CD4-positive, alpha-beta memory T cell (primary cell): ENCODE measurements around the gene LGR5. TPM values are rescaled to one million over a fixed set of nuclear protein-coding genes. Genes with fewer than 3 reads are reported as not detected.

Experiments used
- CTCF ChIA-PET: fragments of 350-600 bp; sonication (Branson Sonifier 250); formaldehyde crosslinking; loops from one replicate; lab custom pipeline; 2021; ENCODE audit warnings: inconsistent platforms; ENCODE audit not compliant: partially characterized antibody; lab: Charles Lee
- POLR2A ChIA-PET: fragments of 350-600 bp; sonication (Branson Sonifier 250); formaldehyde crosslinking; loops from one replicate; lab custom pipeline; 2021; ENCODE audit not compliant: partially characterized antibody; lab: Charles Lee
- DNase-seq, 5 donors: peaks; one replicate each; pipeline versions ENCODE4 v3.0.0 to v3.0.0-alpha.2; 2020 to 2022; ENCODE audit warnings: mixed read lengths in 1 of 5
- H3K27ac ChIP-seq: one replicate; pipeline ENCODE4 v1.7.0; 2013; ENCODE audit warnings: low read depth, low read length
- H3K27me3 ChIP-seq: 2 replicates; pipeline ENCODE4 v1.7.0; 2013; ENCODE audit warnings: mild to moderate bottlenecking, low read length, moderate library complexity; ENCODE audit not compliant: insufficient read depth
- H3K36me3 ChIP-seq: 2 replicates; pipeline ENCODE4 v1.7.0; 2013; ENCODE audit warnings: mild to moderate bottlenecking, low read length, moderate library complexity; ENCODE audit not compliant: insufficient read depth
- H3K4me1 ChIP-seq: 2 replicates; pipeline ENCODE4 v1.7.0; 2013; ENCODE audit warnings: mild to moderate bottlenecking, low read length, moderate library complexity; ENCODE audit not compliant: insufficient read depth
- H3K4me3 ChIP-seq, 2 donors: one replicate each; pipeline ENCODE4 v1.7.0; 2013; ENCODE audit warnings: low read length in 2 of 2, mild to moderate bottlenecking in 1 of 2
- H3K9me3 ChIP-seq, 2 donors: one replicate each; pipeline ENCODE4 v1.7.0; 2013; ENCODE audit warnings: low read length in 2 of 2, control low read depth in 1 of 2; ENCODE audit not compliant: control insufficient read depth in 1 of 2
- H3K27ac Mint-ChIP-seq, 7 donors: one replicate each; pipeline ENCODE4 v1.8.0; 2020 to 2021; ENCODE audit warnings: mixed read lengths in 7 of 7, mild to moderate bottlenecking in 6 of 7, inconsistent platforms in 3 of 7, moderate library complexity in 3 of 7
- H3K27me3 Mint-ChIP-seq, 2 donors: one replicate each; pipeline ENCODE4 v1.8.0; 2020 to 2021; ENCODE audit warnings: mixed read lengths in 2 of 2
- H3K36me3 Mint-ChIP-seq, 2 donors: one replicate each; pipeline ENCODE4 v1.8.0; 2020 to 2021; ENCODE audit warnings: mixed read lengths in 2 of 2, inconsistent platforms in 1 of 2, mild to moderate bottlenecking in 1 of 2
- H3K4me1 Mint-ChIP-seq, 4 donors: one replicate each; pipeline ENCODE4 v1.8.0; 2020 to 2021; ENCODE audit warnings: mixed read lengths in 4 of 4, mild to moderate bottlenecking in 1 of 4
- H3K4me3 Mint-ChIP-seq, 8 donors: one replicate each; pipeline ENCODE4 v1.8.0; 2020 to 2021; ENCODE audit warnings: mixed read lengths in 8 of 8, mild to moderate bottlenecking in 7 of 8, moderate library complexity in 6 of 8, inconsistent platforms in 3 of 8
- H3K9me3 Mint-ChIP-seq, 8 donors: one replicate each; pipeline ENCODE4 v1.8.0; 2020 to 2021; ENCODE audit warnings: mixed read lengths in 8 of 8, mild to moderate bottlenecking in 5 of 8, inconsistent platforms in 3 of 8, moderate library complexity in 1 of 8
- intact Hi-C: fragments of 100-400 bp; cut with micrococcal nuclease; formaldehyde crosslinking; loops from one replicate; pipeline ENCODE4 v1.15.1; 2023
- polyA plus RNA-seq, 2 donors: library from polyadenylated mRNA; unstranded; fragments of 300-500 nt; fragmentation: Illumina TruSeq; gene quantifications; one replicate each; pipeline ENCODE4 v1.2.3, GENCODE V29; 2021
- total RNA-seq, 2 experiments: library from RNA; stranded (reverse); gene quantifications; one replicate each; pipeline ENCODE4 v1.2.3, GENCODE V29; 2021

LGR5 gene
- total and polyA plus RNA-seq, 4 experiments from 2014 or later: not detected

DNA sequence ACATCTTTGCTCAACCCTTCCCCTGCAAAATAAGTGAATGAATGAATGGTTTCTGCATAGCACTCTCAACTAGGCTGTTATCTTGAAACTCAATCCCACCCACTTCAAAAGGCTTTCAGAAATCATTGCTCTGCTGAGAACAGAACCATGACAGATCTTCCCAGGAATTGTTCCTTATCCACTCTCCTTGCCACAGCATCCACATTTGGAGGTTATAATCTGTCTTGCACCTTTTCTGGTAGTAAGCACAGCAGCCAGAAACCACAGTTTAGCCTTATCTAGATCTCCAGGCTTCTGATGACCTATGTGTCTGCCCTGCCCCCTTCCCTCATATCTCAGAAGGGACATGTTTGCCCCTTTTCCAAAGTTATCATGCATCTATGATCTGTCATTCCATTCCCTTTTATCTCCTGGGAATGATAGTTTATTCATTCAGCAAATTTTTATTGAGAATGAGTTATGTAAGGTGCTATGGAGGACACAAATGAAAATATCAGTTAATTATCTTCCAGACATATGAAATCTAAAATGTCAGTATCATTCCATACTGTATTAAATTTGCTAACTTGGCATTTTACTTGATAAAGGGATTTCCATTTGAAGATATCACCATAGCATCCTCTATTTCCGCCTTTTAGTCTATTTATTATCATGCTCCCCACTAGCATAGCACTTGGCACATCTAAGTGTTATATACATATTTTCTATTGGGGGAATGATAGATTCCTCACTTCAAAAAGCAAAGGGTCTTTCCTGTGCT, 21.4 kb downstream of the LGR5 start:
- no peaks in the 10 kb centered on the region for H3K9me3 ChIP-seq
- intact Hi-C loops: no loop called here
- H3K9me3 Mint-ChIP-seq: no peaks in the 10 kb centered on the region
- DNase-seq: no peak
- no peaks in the 10 kb centered on the region for H3K4me1 Mint-ChIP-seq
- no peaks in the 10 kb centered on the region for H3K27me3 ChIP-seq
- ChIA-PET CTCF (no interaction called here), POLR2A (no interaction called here)
- no peak overlapping the region for H3K4me3 Mint-ChIP-seq
- H3K27me3 Mint-ChIP-seq: peaks cover 2 to 9% of the 10 kb centered on the region in 2 donors
- no peak overlapping the region for H3K4me3 ChIP-seq
- no peak overlapping the region for H3K27ac ChIP-seq
- no peaks in the 10 kb centered on the region for H3K4me1 ChIP-seq
- no peaks in the 10 kb centered on the region for H3K36me3 Mint-ChIP-seq
- no peak overlapping the region for H3K27ac Mint-ChIP-seq
- H3K36me3 ChIP-seq: no peaks in the 10 kb centered on the region

- Mint-ChIP-seq H3K27me3 (peaks cover 2 to 9% of the 10 kb centered on the region in 2 donors), H3K4me3 (no peak overlapping the region), H3K4me1 (no peaks in the 10 kb centered on the region), H3K27ac (no peak overlapping the region), H3K9me3 (no peaks in the 10 kb centered on the region), H3K36me3 (no peaks in the 10 kb centered on the region)
- DNase-seq: no peak
- Histone ChIP-seq H3K4me1 (no peaks in the 10 kb centered on the region), H3K27ac (no peak overlapping the region), H3K9me3 (no peaks in the 10 kb centered on the region), H3K4me3 (no peak overlapping the region), H3K36me3 (no peaks in the 10 kb centered on the region), H3K27me3 (no peaks in the 10 kb centered on the region)
- ChIA-PET POLR2A (no interaction called here), CTCF (no interaction called here)
- intact Hi-C loops: no loop called here
These were observed 22.3 kb downstream of the LGR5 start for GRCh38 chr12:71461787-71462328.

DNA sequence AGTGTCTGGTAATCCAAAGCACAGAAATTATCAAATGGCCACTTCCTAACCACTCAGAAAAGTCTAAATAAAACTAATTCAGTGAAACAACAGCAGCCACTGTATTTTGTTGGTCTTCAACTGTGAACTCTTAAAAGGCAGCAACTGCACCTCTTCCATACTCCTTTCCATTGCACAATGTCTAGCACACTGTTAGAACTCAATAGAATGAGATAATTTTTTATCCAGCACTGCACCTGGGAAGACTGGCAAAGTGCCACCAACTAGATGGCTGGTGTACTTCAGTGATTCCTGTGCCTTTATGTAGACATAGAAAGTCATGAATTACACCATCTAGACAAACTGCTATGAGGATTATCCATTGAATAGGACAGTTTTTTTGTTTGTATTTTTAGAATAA, 26.2 kb downstream of the LGR5 start:
- Mint-ChIP-seq H3K27me3 (peaks cover 2 to 9% of the 10 kb centered on the region in 2 donors), H3K4me3 (no peak overlapping the region), H3K36me3 (no peaks in the 10 kb centered on the region), H3K4me1 (no peaks in the 10 kb centered on the region), H3K9me3 (peaks cover 0 to 1% (median 0%) of the 10 kb centered on the region in 8 donors), H3K27ac (no peak overlapping the region)
- Histone ChIP-seq H3K27me3 (no peaks in the 10 kb centered on the region), H3K27ac (no peak overlapping the region), H3K4me1 (no peaks in the 10 kb centered on the region), H3K9me3 (no peaks in the 10 kb centered on the region), H3K4me3 (no peak overlapping the region), H3K36me3 (no peaks in the 10 kb centered on the region)
- intact Hi-C loops: no loop called here
- POLR2A ChIA-PET: no interaction called here
- no peak for DNase-seq
- CTCF ChIA-PET: no interaction called here

DNA sequence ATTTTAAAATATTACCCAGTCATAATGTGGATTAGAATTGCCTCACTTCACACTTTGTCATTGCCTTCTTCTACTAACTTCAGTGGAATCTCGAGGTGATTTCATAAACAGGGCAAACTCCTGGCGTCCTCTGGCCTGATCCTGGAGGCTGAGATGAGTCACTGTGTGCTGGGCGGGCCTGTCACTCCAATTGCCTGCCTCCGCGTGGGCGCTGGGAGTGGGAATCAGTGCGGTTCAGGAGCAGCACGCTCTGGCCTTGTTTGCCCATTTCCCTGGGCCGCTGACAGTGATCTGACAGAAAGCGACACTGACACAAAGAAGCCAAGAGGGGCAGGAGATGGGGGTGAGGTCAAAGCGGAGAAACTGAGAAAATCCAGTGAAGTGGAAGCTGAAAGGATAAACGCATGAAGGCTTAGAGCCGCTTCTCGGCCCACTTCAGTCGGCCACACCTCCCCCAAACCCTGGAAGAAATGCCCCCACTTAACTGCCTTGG, 29.7 kb downstream of the LGR5 start:
- Histone ChIP-seq H3K27me3 (no peaks in the 10 kb centered on the region), H3K4me1 (no peaks in the 10 kb centered on the region), H3K36me3 (no peaks in the 10 kb centered on the region), H3K9me3 (no peaks in the 10 kb centered on the region), H3K27ac (no peak overlapping the region), H3K4me3 (no peak overlapping the region)
- no peak for DNase-seq
- Mint-ChIP-seq H3K9me3 (peaks cover 0 to 1% (median 0%) of the 10 kb centered on the region in 8 donors), H3K36me3 (no peaks in the 10 kb centered on the region), H3K27ac (no peak overlapping the region), H3K4me3 (no peak overlapping the region), H3K27me3 (peaks cover 7 to 12% of the 10 kb centered on the region in 2 donors), H3K4me1 (no peaks in the 10 kb centered on the region)
- ChIA-PET CTCF (no interaction called here), POLR2A (no interaction called here)
- intact Hi-C loops: no loop called here

DNA sequence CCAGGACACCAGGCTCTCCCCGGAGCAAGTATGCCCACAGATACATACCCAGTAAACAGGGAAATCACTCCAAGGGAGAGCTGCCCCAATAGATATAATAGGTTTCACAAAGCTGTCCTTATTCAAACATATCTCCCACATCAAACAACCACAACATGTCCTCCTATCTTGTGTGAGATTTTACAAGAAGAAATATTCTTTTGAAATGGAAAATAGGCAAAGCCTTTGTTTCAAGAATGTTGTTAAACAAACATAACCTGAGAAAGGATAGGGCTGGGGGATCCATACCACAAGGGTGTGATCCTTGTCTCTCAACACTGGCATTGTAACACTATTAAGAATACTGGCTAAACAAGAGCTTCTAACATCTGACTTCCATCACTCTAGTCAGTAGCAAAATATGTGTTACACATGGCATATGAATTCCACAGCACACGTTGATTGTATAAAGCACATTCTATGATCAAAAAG, 32.9 kb downstream of the LGR5 start:
- H3K36me3 Mint-ChIP-seq: no peaks in the 10 kb centered on the region
- H3K27ac ChIP-seq: no peak overlapping the region

DNA sequence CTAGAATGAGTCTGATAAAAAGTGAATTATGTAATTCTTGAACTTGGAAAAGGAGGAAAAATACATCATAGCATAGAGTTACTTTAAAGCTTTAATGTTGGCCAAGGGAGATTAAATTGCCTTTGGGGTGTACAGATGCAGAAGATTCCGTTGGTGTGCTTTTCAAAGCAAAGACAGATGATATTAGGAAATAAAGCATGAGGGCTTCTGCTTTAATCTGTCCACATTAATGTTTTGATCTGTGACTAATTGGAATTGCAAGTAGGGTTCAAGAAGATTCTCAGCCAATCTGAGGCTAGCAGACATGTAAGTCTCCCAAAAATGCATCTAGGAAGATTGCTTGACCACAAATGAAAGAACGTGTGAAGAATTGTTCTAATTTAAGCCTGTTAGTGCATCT, 35.2 kb downstream of the LGR5 start:
- Mint-ChIP-seq H3K4me3 (no peak overlapping the region), H3K36me3 (no peaks in the 10 kb centered on the region), H3K27me3 (peaks cover 8 to 12% of the 10 kb centered on the region in 2 donors), H3K9me3 (no peaks in the 10 kb centered on the region), H3K4me1 (no peaks in the 10 kb centered on the region), H3K27ac (no peak overlapping the region)
- no peaks in the 10 kb centered on the region for H3K4me1 ChIP-seq
- H3K36me3 ChIP-seq: no peaks in the 10 kb centered on the region
- no peaks in the 10 kb centered on the region for H3K27me3 ChIP-seq
- CTCF ChIA-PET: no interaction called here
- no peak overlapping the region for H3K4me3 ChIP-seq
- POLR2A ChIA-PET: no interaction called here
- intact Hi-C loops: no loop called here
- no peaks in the 10 kb centered on the region for H3K9me3 ChIP-seq
- H3K27ac ChIP-seq: no peak overlapping the region
- DNase-seq: no peak

More for the DNA sequence above, 32.9 kb downstream of the LGR5 start:
- no peak overlapping the region for H3K4me3 ChIP-seq
- no peaks in the 10 kb centered on the region for H3K9me3 ChIP-seq
- H3K27me3 Mint-ChIP-seq: peaks cover 8 to 10% of the 10 kb centered on the region in 2 donors
- peaks cover 0 to 1% (median 0%) of the 10 kb centered on the region in 8 donors for H3K9me3 Mint-ChIP-seq
- no peaks in the 10 kb centered on the region for H3K36me3 ChIP-seq
- POLR2A ChIA-PET: no interaction called here
- intact Hi-C loops: no loop called here
- H3K4me1 Mint-ChIP-seq: no peaks in the 10 kb centered on the region
- no peak overlapping the region for H3K4me3 Mint-ChIP-seq
- DNase-seq: no peak
- CTCF ChIA-PET: no interaction called here
- H3K27ac Mint-ChIP-seq: no peak overlapping the region
- H3K27me3 ChIP-seq: no peaks in the 10 kb centered on the region
- H3K4me1 ChIP-seq: no peaks in the 10 kb centered on the region

- ChIA-PET POLR2A (no interaction called here), CTCF (no interaction called here)
- no peaks in the 10 kb centered on the region for H3K9me3 Mint-ChIP-seq
- no peak overlapping the region for H3K4me3 Mint-ChIP-seq
- Histone ChIP-seq H3K36me3 (no peaks in the 10 kb centered on the region), H3K4me1 (no peaks in the 10 kb centered on the region), H3K27ac (no peak overlapping the region), H3K4me3 (no peak overlapping the region), H3K27me3 (no peaks in the 10 kb centered on the region), H3K9me3 (no peaks in the 10 kb centered on the region)
- intact Hi-C loops: no loop called here
- H3K27me3 Mint-ChIP-seq: peaks cover 8 to 12% of the 10 kb centered on the region in 2 donors
- no peaks in the 10 kb centered on the region for H3K36me3 Mint-ChIP-seq
- no peaks in the 10 kb centered on the region for H3K4me1 Mint-ChIP-seq
- H3K27ac Mint-ChIP-seq: no peak overlapping the region
- DNase-seq: no peak
These were observed 35.7 kb downstream of the LGR5 start for GRCh38 chr12:71475280-71475679.
